GDM1 (cell line): Measurements from ENCODE around the gene KIF26B.

Experiments used
- DNase-seq: peaks from one replicate; lab custom pipeline; 2025; lab: John Stamatoyannopoulos, UW

Gene KIF26B

GRCh38 chr1:245512980-245513578, 358.3 kb downstream of the KIF26B start:
- no peak for DNase-seq

GRCh38 chr1:245516284-245516759, 361.5 kb downstream of the KIF26B start:
- no peak for DNase-seq

- no peak for DNase-seq
Observed at GRCh38 chr1:245520611-245521010, 365.8 kb downstream of the KIF26B start.

GRCh38 chr1:245526141-245526540, 371.4 kb downstream of the KIF26B start:
- no peak for DNase-seq

GRCh38 chr1:245528258-245528635, 373.5 kb downstream of the KIF26B start:
- no peak for DNase-seq

- no peak for DNase-seq
Observed at GRCh38 chr1:245530937-245531336, 376.2 kb downstream of the KIF26B start.

- DNase-seq: no peak
Observed at GRCh38 chr1:245537992-245538391, 383.2 kb downstream of the KIF26B start.

- no peak for DNase-seq
Observed at GRCh38 chr1:245538671-245539070, 383.9 kb downstream of the KIF26B start.

GRCh38 chr1:245541369-245541768, 386.6 kb downstream of the KIF26B start:
- no peak for DNase-seq

- DNase-seq: no peak
Observed at GRCh38 chr1:245542365-245542764, 387.6 kb downstream of the KIF26B start.

GRCh38 chr1:245544236-245544635, 389.5 kb downstream of the KIF26B start:
- no peak for DNase-seq

GRCh38 chr1:245546875-245547274, 392.1 kb downstream of the KIF26B start:
- DNase-seq: no peak

- DNase-seq: no peak
Observed at GRCh38 chr1:245549996-245550719, 395.4 kb downstream of the KIF26B start.

- DNase-seq: no peak
Observed at GRCh38 chr1:245550720-245551043, 395.9 kb downstream of the KIF26B start.

- no peak for DNase-seq
Observed at GRCh38 chr1:245551536-245551935, 396.8 kb downstream of the KIF26B start.

- no peak for DNase-seq
Observed at GRCh38 chr1:245552331-245552730, 397.5 kb downstream of the KIF26B start.

- DNase-seq: no peak
Observed at GRCh38 chr1:245556057-245556456, 401.3 kb downstream of the KIF26B start.

- DNase-seq: no peak
Observed at GRCh38 chr1:245558069-245558468, 403.3 kb downstream of the KIF26B start.

GRCh38 chr1:245560316-245560859, 405.6 kb downstream of the KIF26B start:
- no peak for DNase-seq

GRCh38 chr1:245561665-245562234, 407.0 kb downstream of the KIF26B start:
- DNase-seq: no peak

GRCh38 chr1:245566134-245566533, 411.3 kb downstream of the KIF26B start:
- no peak for DNase-seq

GRCh38 chr1:245566952-245567351, 412.2 kb downstream of the KIF26B start:
- DNase-seq: no peak

- no peak for DNase-seq
Observed at GRCh38 chr1:245571815-245572294, 417.1 kb downstream of the KIF26B start.
